ENCODE results near the gene ACTL8. TPM values are rescaled to one million over a fixed set of nuclear protein-coding genes. Genes with fewer than 3 reads are reported as not detected.

The ACTL8 gene
- total RNA-seq, 4 donors from 2014 or later = 0.18 to 0.50 (median 0.19) TPM; not detected in 1

DNA sequence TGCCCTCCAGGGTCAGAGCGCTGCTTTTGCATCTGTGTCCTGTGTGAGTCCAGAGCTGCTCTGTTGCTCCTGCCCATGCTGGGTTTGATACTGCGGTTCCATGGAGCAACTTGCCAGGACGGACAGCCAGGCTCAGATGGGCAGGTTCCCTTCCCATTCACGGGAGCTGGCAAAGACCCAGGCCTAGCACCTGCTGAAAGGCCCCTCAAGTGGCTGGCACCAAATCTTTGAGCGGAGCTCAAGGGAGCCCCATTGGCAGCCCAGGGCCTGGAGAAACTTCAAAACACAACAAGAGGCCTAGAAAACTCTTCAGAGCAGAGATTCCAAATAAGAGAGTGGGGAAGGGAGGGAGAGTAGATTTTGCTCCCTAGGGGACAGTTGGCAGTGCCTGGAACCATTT, 97.2 kb downstream of the ACTL8 start:
- no peaks in the 10 kb centered on the region for H3K36me3 ChIP-seq
- TF ChIP-seq POLR2A (IDR thresholded peaks at IDR 0.05) (no peak), CTCF (IDR thresholded peaks at IDR 0.05) (no peak)
- H3K27me3 ChIP-seq = peaks cover 0 to 33% (median 0%) of the 10 kb centered on the region in 4 donors
- no peaks in the 10 kb centered on the region for H3K4me1 ChIP-seq
- no peak overlapping the region for H3K4me3 ChIP-seq
- intact Hi-C loops (cut with DNase I) = no loop called here
- no peak overlapping the region for H3K27ac ChIP-seq
- DNase-seq = no peak
- 70 to 94% methylated on average over 2 of the region's 5 CpGs for WGBS, 2 donors
- no peaks in the 10 kb centered on the region for H3K9me3 ChIP-seq

- intact Hi-C loops (cut with DNase I) = no loop called here
Observed at GRCh38 chr1:17853241-17853935, 98.3 kb downstream of the ACTL8 start.

GRCh38 chr1:17856496-17857108, 101.5 kb downstream of the ACTL8 start:
- intact Hi-C loops (cut with DNase I) = no loop called here
- no peak for DNase-seq
- WGBS, 2 donors = 56 to 84% methylated on average over 3 to 6 of the region's 7 CpGs
- Histone ChIP-seq H3K9me3 (no peaks in the 10 kb centered on the region), H3K4me1 (no peaks in the 10 kb centered on the region), H3K4me3 (no peak overlapping the region), H3K27ac (no peak overlapping the region), H3K27me3 (peaks cover 0 to 49% (median 0%) of the 10 kb centered on the region in 4 donors), H3K36me3 (no peaks in the 10 kb centered on the region)
- TF ChIP-seq CTCF (IDR thresholded peaks at IDR 0.05) (no peak), POLR2A (IDR thresholded peaks at IDR 0.05) (no peak)

More at GRCh38 chr1:17853241-17853935, 98.3 kb downstream of the ACTL8 start:
- no peak for DNase-seq
- no peaks in the 10 kb centered on the region for H3K9me3 ChIP-seq
- no peak overlapping the region for H3K27ac ChIP-seq
- H3K4me1 ChIP-seq = no peaks in the 10 kb centered on the region
- no peak overlapping the region for H3K4me3 ChIP-seq
- no peak for TF ChIP-seq POLR2A (IDR thresholded peaks at IDR 0.05)
- TF ChIP-seq CTCF (IDR thresholded peaks at IDR 0.05) = no peak
- peaks cover 0 to 33% (median 0%) of the 10 kb centered on the region in 4 donors for H3K27me3 ChIP-seq
- H3K36me3 ChIP-seq = no peaks in the 10 kb centered on the region
- 49 to 57% methylated on average over 6 to 11 of the region's 11 CpGs for WGBS, 2 donors

- Histone ChIP-seq H3K4me1 (no peaks in the 10 kb centered on the region), H3K9me3 (no peaks in the 10 kb centered on the region), H3K27ac (no peak overlapping the region), H3K27me3 (peaks cover 0 to 54% (median 0%) of the 10 kb centered on the region in 4 donors), H3K36me3 (no peaks in the 10 kb centered on the region), H3K4me3 (no peak overlapping the region)
- TF ChIP-seq CTCF (IDR thresholded peaks at IDR 0.05) (no peak), POLR2A (IDR thresholded peaks at IDR 0.05) (no peak)
- DNase-seq = no peak
- 58 to 64% methylated on average over 4 of the region's 4 CpGs for WGBS, 2 donors
- intact Hi-C loops (cut with DNase I) = no loop called here
Observed at GRCh38 chr1:17857109-17857499, 102.0 kb downstream of the ACTL8 start.

- 58 to 67% methylated on average over 5 of the region's 5 CpGs for WGBS, 2 donors
- no peaks in the 10 kb centered on the region for H3K4me1 ChIP-seq
- no peak overlapping the region for H3K27ac ChIP-seq
- intact Hi-C loops (cut with DNase I) = no loop called here
- H3K27me3 ChIP-seq = peaks cover 0 to 58% (median 0%) of the 10 kb centered on the region in 4 donors
- H3K36me3 ChIP-seq = no peaks in the 10 kb centered on the region
- H3K9me3 ChIP-seq = no peaks in the 10 kb centered on the region
- DNase-seq = no peak
- TF ChIP-seq CTCF (IDR thresholded peaks at IDR 0.05) (no peak), POLR2A (IDR thresholded peaks at IDR 0.05) (no peak)
- no peak overlapping the region for H3K4me3 ChIP-seq
Observed at GRCh38 chr1:17857996-17858395, 102.9 kb downstream of the ACTL8 start.

Data from esophagus squamous epithelium (tissue), 5 donors.